B cell (primary cell): ENCODE data around the gene C1orf185.

Source experiments
- EZH2 ChIP-seq: IDR thresholded peaks from 2 replicates; pipeline ENCODE4 v1.6.1; 2012; ENCODE audit warnings: borderline replicate concordance, low read depth, mild to moderate bottlenecking, moderate library complexity, low read length; ENCODE audit not compliant: insufficient read depth, poor library complexity, severe bottlenecking
- TF ChIP-seq, protein P1 (sequence below): fragments of 200-600 bp; IDR thresholded peaks from one replicate; pipeline ENCODE4 v1.8.0; 2022; ENCODE audit warnings: antibody characterized with exemption, mild to moderate bottlenecking

DNA sequence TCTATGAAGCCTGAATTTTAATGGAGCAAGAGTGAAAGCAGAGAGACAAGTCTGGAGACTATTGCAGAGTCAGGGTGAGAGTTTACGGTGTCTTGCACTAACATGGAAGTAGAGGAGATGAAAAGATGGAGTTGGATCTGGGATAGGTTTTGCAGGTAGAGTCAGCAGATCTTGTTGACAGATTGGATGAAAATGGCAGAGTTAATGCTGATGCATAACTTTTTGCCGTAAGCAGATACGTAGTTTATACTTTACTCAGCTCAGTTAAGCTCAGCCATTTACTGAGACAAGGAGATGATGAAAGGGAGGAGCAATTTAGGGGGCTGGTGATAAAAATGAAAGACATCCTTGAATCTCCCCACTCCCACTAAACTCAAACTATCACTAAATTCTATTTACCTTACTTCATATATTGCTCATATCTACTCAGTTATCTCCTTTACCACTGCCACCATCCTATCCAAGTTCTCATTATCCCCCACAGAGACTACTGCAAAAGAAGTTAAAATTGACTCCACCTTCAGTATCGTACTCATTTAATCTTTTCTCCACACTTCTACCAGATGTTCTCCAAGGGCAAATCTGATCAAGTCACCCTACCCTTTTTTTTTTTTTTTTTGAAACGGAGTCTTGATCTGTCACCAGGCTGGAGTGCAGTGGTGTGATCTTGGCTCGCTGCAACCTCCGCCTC, 13.8 kb downstream of the C1orf185 start:
- TF ChIP-seq, protein P1, sequence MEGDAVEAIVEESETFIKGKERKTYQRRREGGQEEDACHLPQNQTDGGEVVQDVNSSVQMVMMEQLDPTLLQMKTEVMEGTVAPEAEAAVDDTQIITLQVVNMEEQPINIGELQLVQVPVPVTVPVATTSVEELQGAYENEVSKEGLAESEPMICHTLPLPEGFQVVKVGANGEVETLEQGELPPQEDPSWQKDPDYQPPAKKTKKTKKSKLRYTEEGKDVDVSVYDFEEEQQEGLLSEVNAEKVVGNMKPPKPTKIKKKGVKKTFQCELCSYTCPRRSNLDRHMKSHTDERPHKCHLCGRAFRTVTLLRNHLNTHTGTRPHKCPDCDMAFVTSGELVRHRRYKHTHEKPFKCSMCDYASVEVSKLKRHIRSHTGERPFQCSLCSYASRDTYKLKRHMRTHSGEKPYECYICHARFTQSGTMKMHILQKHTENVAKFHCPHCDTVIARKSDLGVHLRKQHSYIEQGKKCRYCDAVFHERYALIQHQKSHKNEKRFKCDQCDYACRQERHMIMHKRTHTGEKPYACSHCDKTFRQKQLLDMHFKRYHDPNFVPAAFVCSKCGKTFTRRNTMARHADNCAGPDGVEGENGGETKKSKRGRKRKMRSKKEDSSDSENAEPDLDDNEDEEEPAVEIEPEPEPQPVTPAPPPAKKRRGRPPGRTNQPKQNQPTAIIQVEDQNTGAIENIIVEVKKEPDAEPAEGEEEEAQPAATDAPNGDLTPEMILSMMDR: no peak
- TF ChIP-seq EZH2: no peak
